Cardiac fibroblast (primary cell): ENCODE measurements around the gene ATP2C1.
"Not testable (repeated sequence)": the region's sequence is repeated elsewhere in the genome, so short reads cannot be mapped to it uniquely, and the experiment has no call there.

Experiments
- DNase-seq, 2 donors: peaks; one replicate each; pipeline versions ENCODE4 v3.0.0 to v3.0.0-alpha.2; 2010; ENCODE audit warnings: low read depth in 2 of 2
- H3K4me3 ChIP-seq, 2 donors: replicated peaks in 1 of 2; 1 replicate in 1 of 2; 2 replicates in 1 of 2; pipeline ENCODE4 v1.5.1; 2011; ENCODE audit warnings: low read depth in 2 of 2, low read length in 2 of 2, mild to moderate bottlenecking in 2 of 2, moderate library complexity in 1 of 2
- CTCF ChIP-seq: IDR thresholded peaks from one replicate; pipeline ENCODE4 v1.5.1; 2011; ENCODE audit warnings: low read depth, mild to moderate bottlenecking, low read length, inconsistent platforms

The ATP2C1 gene

GRCh38 chr3:131038326-131038725 is 144.4 kb downstream of the ATP2C1 start:
- peak; percentile 47 to 49 for DNase-seq
- H3K4me3 ChIP-seq: no peak overlapping the region
- no peak for TF ChIP-seq CTCF

- DNase-seq, H3K4me3 ChIP-seq: not testable (repeated sequence)
Observed at GRCh38 chr3:131042271-131042985, 148.5 kb downstream of the ATP2C1 start.

DNA sequence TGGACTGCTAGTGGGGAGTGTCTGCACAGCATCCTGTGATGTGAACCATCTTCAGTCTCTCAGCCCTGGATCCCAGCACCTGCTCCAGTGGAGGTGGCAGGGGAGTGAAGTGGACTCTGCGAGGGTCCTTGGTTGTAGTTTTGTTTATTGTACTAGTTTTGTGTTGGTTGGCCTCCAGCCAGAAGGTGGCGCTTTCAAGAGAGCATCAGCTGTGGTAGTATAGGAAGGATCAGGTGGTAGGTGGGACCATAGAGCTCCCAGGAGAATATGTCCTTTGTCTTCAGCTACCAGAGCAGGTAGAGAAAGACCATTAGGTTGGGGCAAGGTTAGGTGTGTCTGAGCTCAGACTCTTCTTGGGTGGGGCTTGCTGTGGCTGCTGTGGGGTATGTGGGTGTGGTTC is 153.7 kb downstream of the ATP2C1 start:
- no peak for TF ChIP-seq CTCF
- no peak for DNase-seq

DNA sequence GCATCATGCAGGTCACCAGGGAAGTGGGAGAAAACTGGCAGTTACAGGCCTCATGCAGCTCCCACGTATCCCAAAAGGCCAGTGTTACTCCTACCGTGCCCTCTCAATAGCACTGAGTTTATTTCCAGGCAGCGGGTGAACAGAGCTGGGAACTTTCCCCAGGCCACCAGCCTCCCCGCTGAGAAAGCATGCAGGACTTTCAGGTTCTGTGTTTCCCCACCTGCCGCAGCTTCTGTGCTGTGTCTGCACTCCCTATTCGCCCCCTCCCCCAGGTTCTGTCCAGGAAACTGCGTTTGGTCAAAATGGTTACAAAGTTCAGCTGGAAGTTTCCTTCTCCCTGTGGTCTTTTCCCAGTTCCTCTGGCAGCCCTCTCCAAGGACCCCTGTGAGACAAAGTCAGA is 154.1 kb downstream of the ATP2C1 start:
- DNase-seq: no peak
- H3K4me3 ChIP-seq: no peak overlapping the region
- TF ChIP-seq CTCF: no peak

More for the DNA sequence above, 153.7 kb downstream of the ATP2C1 start:
- no peak overlapping the region for H3K4me3 ChIP-seq

DNA sequence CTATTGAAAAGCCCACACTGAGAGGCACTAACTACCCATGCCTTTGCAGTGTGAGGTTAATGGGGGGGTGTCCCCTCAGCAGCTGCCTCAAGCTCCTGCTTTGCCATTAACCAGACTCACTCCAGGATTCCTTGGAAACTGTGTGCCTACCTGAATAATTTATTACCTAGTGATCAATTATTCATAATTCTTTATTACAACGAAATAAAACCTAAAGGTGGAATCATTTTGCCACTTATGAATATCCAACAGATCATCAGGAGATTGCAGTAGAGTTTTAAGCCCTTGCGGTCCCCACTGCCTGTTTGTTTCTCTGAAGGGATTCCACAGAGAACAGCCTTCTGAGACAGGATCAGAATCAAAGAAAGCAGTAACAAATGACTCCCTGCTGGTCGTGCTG is 156.1 kb downstream of the ATP2C1 start:
- TF ChIP-seq CTCF: no peak
- H3K4me3 ChIP-seq: no peak overlapping the region
- DNase-seq: no peak

- DNase-seq: peak; percentile 49 to 54
- TF ChIP-seq CTCF: peak; percentile 42
- no peak overlapping the region for H3K4me3 ChIP-seq
Observed at GRCh38 chr3:131053043-131053859, 159.4 kb downstream of the ATP2C1 start.
